MM.1S (cell line): ENCODE data around the gene UBE2D2.

Experiments used
- EZH2 ChIP-seq: fragments of 300-600 bp; sonication (generic); optimal IDR thresholded peaks from 2 replicates; pipeline ENCODE3; 2017; ENCODE audit warnings: low read depth, mild to moderate bottlenecking, antibody characterized with exemption, low read length, mixed read lengths
- EZH2phosphoT487 ChIP-seq: fragments of 300-600 bp; sonication (generic); IDR thresholded peaks from 2 replicates; pipeline ENCODE4 v1.6.1; 2018; ENCODE audit warnings: antibody characterized with exemption, low read length
- TF ChIP-seq, protein P1 (sequence below): fragments of 300-600 bp; sonication (generic); IDR thresholded peaks from 2 replicates; pipeline ENCODE4 v1.5.1; 2016; ENCODE audit warnings: antibody characterized with exemption, low read length, mixed read lengths

DNA sequence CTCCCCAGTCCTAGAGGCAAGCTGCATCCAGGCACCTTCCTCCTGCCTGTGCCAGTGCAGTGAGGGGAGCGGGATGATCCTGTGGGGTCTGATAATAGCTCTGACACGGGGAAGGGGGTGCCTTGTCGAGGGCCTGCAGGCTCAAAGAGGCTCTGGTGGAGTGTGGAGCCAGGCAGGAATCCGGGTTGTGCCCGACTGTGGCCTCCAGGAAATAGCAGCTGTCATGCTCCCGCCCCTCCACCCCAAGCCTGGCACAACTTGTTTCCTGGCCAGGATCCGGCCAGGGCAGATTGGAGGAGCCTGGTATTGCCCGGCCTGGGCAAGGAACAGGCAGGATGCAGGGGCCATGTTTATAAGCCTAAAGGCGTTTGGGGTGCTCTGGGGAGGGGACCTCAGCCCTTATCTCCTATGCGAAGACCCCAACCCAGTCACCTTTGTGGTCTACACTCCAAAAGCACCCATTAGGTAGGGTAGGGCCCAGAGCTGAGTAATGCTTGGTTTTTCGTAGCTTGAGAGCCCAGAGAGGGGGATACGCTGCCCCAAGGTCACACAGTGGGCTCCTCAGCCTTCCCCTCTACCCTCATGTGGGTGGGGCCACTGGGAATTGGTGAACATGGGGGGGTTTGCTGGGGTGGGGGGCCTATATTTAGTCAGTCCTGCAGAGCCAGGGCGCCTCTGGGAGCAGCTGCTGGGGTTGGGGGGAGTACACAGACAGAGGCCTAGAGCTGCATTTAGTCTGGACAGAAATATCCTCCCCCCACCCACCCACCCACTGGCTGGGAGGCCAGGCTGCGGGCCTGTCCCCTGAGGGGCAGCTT, 99.2 kb downstream of the UBE2D2 start:
- no peak for TF ChIP-seq EZH2
- TF ChIP-seq, protein P1, sequence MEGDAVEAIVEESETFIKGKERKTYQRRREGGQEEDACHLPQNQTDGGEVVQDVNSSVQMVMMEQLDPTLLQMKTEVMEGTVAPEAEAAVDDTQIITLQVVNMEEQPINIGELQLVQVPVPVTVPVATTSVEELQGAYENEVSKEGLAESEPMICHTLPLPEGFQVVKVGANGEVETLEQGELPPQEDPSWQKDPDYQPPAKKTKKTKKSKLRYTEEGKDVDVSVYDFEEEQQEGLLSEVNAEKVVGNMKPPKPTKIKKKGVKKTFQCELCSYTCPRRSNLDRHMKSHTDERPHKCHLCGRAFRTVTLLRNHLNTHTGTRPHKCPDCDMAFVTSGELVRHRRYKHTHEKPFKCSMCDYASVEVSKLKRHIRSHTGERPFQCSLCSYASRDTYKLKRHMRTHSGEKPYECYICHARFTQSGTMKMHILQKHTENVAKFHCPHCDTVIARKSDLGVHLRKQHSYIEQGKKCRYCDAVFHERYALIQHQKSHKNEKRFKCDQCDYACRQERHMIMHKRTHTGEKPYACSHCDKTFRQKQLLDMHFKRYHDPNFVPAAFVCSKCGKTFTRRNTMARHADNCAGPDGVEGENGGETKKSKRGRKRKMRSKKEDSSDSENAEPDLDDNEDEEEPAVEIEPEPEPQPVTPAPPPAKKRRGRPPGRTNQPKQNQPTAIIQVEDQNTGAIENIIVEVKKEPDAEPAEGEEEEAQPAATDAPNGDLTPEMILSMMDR: no peak
- TF ChIP-seq EZH2phosphoT487: no peak
